Stomach (tissue), 9 donors: ENCODE data around the gene FAM229B. TPM values are rescaled to one million over a fixed set of nuclear protein-coding genes. Genes with fewer than 3 reads are reported as not detected.
"Not testable (repeated sequence)": the region's sequence is repeated elsewhere in the genome, so short reads cannot be mapped to it uniquely, and the experiment has no call there.

Experiments
- DNase-seq, 2 donors: peaks; one replicate each; pipeline versions ENCODE4 v3.0.0 to v3.0.0-alpha.2; 2013 to 2019
- H3K27ac ChIP-seq, 5 donors: fragments of 200-600 bp in 4 of 5; sonication (generic) in 4 of 5; one replicate each; pipeline ENCODE4 v1.5.1; 2013 to 2019; ENCODE audit warnings: mild to moderate bottlenecking in 1 of 5, moderate library complexity in 1 of 5
- H3K27me3 ChIP-seq, 3 donors: fragments of 200-600 bp; sonication (generic); one replicate each; pipeline ENCODE4 v1.5.1; 2017 to 2019; ENCODE audit warnings: mixed run types in 1 of 3
- H3K36me3 ChIP-seq, 4 donors: fragments of 200-600 bp; sonication (generic); 1 replicate in 3 of 4; 2 replicates in 1 of 4; pipeline ENCODE4 v1.5.1; 2016 to 2019
- H3K4me1 ChIP-seq, 4 donors: fragments of 200-600 bp; sonication (generic); one replicate each; pipeline ENCODE4 v1.5.1; 2016 to 2019
- H3K4me3 ChIP-seq, 4 donors: fragments of 200-600 bp; sonication (generic) in 3 of 4; one replicate each; pipeline ENCODE4 v1.5.1; 2016 to 2019; ENCODE audit warnings: mild to moderate bottlenecking in 1 of 4
- H3K9me3 ChIP-seq, 4 donors: fragments of 200-600 bp; sonication (generic); one replicate each; pipeline ENCODE4 v1.5.1; 2016 to 2019
- EP300 ChIP-seq: sonication (generic); formaldehyde crosslinking; IDR thresholded peaks from one replicate; pipeline ENCODE4 v1.6.1; 2017; ENCODE audit warnings: antibody characterized with exemption
- POLR2A ChIP-seq, 4 donors: fragments of 450-650 bp; IDR thresholded peaks; one replicate each; pipeline ENCODE4 v1.6.1; 2016; ENCODE audit warnings: antibody characterized with exemption in 4 of 4, control low read depth in 2 of 4, mild to moderate bottlenecking in 1 of 4, moderate library complexity in 1 of 4
- POLR2AphosphoS5 ChIP-seq, 3 donors: sonication (generic); formaldehyde crosslinking; IDR thresholded peaks; one replicate each; pipeline ENCODE4 v1.6.1; 2016; ENCODE audit warnings: antibody characterized with exemption in 3 of 3
- WGBS, 5 donors: extraction: QIAGEN DNeasy Blood & Tissue Kit in 3 of 5; methylation state at CpG; one replicate each; pipeline versions ENCODE4 v1.1.5 to v1.1.7; 2013 to 2018; 5-methylcytosine and 5-hydroxymethylcytosine counted together
- intact Hi-C: fragments of 100-400 bp; cut with DNase I; formaldehyde crosslinking; loops from one replicate; pipeline ENCODE4 v1.15.1; 2023; ENCODE audit warnings: low total_unique reads
- polyA plus RNA-seq, 3 donors: library from polyadenylated mRNA; stranded (reverse); fragments of 200-250 nt; gene quantifications; one replicate each; pipeline ENCODE4 v1.2.3, GENCODE V29; 2013
- total RNA-seq, 5 donors: library from RNA; depleted of rRNA; stranded (reverse); fragments of >200 nt; gene quantifications; one replicate each; pipeline versions ENCODE4 v1.1.0 to v1.2.3, GENCODE V29; 2014 to 2016
- TF ChIP-seq, protein P1 (sequence below), 7 experiments: fragments of 450-650 bp in 4 of 7; fragments of 200-600 bp in 3 of 7; sonication (generic) in 3 of 7; IDR thresholded peaks; one replicate each; pipeline ENCODE4 v1.5.1; 2016 to 2019; ENCODE audit warnings: antibody characterized with exemption in 7 of 7, control low read depth in 2 of 7, mild to moderate bottlenecking in 1 of 7
- donor health status: healthy with polysubstance abuse.
- donor health status: Bipolar disorder and iron deficiency.
- donor health status: healthy.

The FAM229B gene
- total and polyA plus RNA-seq, 8 donors, result 8.1 to 32.4 (median 14.7) TPM; not detected in 1

DNA sequence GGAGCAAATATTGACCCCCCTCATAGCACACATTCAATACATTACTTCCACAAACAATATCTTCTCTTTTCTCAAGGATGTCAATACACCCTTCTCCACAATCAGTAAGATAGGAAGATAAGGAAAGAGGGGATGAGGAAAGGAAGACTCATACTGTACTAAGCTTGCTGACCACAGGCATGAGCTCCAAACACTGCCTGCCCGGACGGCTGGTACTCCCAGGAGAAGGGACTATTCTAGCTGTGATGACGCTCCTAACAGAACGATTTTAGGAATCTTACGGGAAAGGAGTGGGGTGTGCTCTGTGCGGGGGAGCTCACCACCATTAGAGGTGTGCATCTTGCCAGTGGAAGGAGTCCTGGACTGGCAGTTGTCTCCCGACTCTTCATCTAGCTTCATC is 37.4 kb upstream of the FAM229B start:
- Histone ChIP-seq H3K4me1 (peaks cover 0 to 10% (median 5%) of the 10 kb centered on the region in 4 donors), H3K27ac (no peak overlapping the region), H3K36me3 (no peaks in the 10 kb centered on the region), H3K9me3 (no peaks in the 10 kb centered on the region), H3K4me3 (no peak overlapping the region), H3K27me3 (no peaks in the 10 kb centered on the region)
- intact Hi-C loops, result no loop called here
- 85 to 93% (median 90%) methylated on average over 7 of the region's 7 CpGs for WGBS, 5 donors
- DNase-seq, result no peak
- no peak for TF ChIP-seq POLR2A (IDR thresholded peaks at IDR 0.05)
- TF ChIP-seq POLR2AphosphoS5 (IDR thresholded peaks at IDR 0.05), result no peak
- TF ChIP-seq, protein P1, sequence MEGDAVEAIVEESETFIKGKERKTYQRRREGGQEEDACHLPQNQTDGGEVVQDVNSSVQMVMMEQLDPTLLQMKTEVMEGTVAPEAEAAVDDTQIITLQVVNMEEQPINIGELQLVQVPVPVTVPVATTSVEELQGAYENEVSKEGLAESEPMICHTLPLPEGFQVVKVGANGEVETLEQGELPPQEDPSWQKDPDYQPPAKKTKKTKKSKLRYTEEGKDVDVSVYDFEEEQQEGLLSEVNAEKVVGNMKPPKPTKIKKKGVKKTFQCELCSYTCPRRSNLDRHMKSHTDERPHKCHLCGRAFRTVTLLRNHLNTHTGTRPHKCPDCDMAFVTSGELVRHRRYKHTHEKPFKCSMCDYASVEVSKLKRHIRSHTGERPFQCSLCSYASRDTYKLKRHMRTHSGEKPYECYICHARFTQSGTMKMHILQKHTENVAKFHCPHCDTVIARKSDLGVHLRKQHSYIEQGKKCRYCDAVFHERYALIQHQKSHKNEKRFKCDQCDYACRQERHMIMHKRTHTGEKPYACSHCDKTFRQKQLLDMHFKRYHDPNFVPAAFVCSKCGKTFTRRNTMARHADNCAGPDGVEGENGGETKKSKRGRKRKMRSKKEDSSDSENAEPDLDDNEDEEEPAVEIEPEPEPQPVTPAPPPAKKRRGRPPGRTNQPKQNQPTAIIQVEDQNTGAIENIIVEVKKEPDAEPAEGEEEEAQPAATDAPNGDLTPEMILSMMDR (IDR thresholded peaks at IDR 0.05), result no peak
- TF ChIP-seq EP300, result no peak

DNA sequence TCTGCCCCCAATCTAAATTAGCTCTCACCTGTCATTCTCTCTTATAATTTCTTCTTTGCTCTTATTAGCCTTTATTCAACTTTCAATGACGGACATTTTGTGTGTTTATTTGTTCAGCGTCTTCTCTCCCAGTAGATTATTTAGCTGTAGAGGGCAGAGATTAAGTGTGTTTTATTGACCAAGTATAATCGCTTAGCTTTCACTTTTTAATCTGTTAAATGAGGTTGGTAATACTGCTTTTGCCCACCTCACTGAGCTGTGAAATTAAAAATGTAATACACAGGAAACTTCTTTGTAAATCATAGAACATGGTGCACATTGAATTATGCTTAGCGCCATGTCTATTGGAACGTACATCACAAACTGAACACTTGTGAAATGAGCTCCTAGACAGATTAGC is 37.0 kb upstream of the FAM229B start:
- no peak overlapping the region for H3K27ac ChIP-seq
- H3K4me1 ChIP-seq, result peaks cover 0 to 10% (median 5%) of the 10 kb centered on the region in 4 donors
- H3K9me3 ChIP-seq, result no peaks in the 10 kb centered on the region
- TF ChIP-seq POLR2A (IDR thresholded peaks at IDR 0.05) (no peak), POLR2AphosphoS5 (IDR thresholded peaks at IDR 0.05) (no peak), EP300 (no peak)
- TF ChIP-seq, protein P1 (IDR thresholded peaks at IDR 0.05), result no peak
- intact Hi-C loops, result no loop called here
- 71 to 83% (median 75%) methylated on average over 5 of the region's 5 CpGs for WGBS, 5 donors
- no peaks in the 10 kb centered on the region for H3K36me3 ChIP-seq
- no peak for DNase-seq
- H3K27me3 ChIP-seq, result no peaks in the 10 kb centered on the region
- no peak overlapping the region for H3K4me3 ChIP-seq

DNA sequence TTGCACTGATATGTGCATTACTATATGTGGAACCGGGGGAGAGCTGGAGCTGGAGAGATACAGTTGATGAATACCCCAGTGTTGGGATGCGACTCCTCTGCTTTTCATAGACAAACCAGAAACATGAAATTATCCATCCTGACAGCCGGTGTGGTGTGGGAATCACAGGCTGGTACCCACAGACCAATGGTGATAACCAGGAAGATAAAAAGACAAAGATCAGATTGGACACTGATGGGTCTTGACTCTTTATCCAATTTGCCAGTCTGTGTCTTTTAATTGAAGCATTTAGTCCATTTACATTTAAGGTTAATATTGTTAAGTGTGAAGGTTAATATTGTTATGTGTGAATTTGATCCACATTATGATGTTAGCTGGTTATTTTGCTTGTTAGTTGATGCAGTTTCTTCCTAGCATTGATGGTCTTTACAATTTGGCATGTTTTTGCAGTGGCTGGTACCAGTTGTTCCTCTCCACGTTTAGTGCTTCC is 36.1 kb upstream of the FAM229B start:
- 88 to 96% (median 92%) methylated on average over 4 of the region's 4 CpGs for WGBS, 5 donors
- H3K27me3 ChIP-seq, intact Hi-C loops, H3K4me3 ChIP-seq, H3K9me3 ChIP-seq, DNase-seq, H3K36me3 ChIP-seq, H3K4me1 ChIP-seq, H3K27ac ChIP-seq: not testable (repeated sequence)

DNA sequence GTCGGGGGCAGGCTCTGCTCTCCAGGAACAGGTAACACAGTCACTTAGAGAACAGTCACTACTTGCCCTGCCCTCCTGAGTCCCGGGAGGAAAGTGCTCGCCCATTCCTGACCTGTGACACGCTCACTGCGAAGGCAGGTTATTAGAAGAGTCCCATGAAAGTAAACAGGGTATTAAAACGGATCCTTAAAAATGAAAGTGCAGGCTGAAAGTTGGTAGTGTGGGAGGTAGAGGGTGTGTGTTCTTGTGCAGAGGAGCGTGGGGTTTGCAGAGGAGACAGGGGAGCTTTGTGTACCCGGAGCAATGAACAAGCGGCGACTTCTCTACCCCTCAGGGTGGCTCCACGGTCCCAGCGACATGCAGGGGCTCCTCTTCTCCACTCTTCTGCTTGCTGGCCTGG is 33.4 kb upstream of the FAM229B start, which contains the start of gene CCN6:
Gene CCN6 (plus strand): TSS at position 104 of the 400 bp plus-strand sequence. CDS start 254 bp downstream, at position 358.
- peak within 1 kb of the TSS in 2 of 5 donors; percentile 7 to 8 for H3K27ac ChIP-seq
- TF ChIP-seq EP300 (no peak), POLR2A (IDR thresholded peaks at IDR 0.05) (no peak), POLR2AphosphoS5 (IDR thresholded peaks at IDR 0.05) (no peak)
- TF ChIP-seq, protein P1 (IDR thresholded peaks at IDR 0.05), result no peak
- H3K9me3 ChIP-seq, result no peaks in the 10 kb centered on the region
- H3K36me3 ChIP-seq, result no peaks in the 10 kb centered on the region
- WGBS, 5 donors, result 58 to 71% (median 63%) methylated on average over 12 of the region's 12 CpGs
- H3K27me3 ChIP-seq, result no peaks in the 10 kb centered on the region
- intact Hi-C loops, result no loop called here
- DNase-seq, result peak in 1 of 2 donors; percentile 38
- H3K4me3 ChIP-seq, result no peak within 1 kb of the TSS
- H3K4me1 ChIP-seq, result peaks cover 0 to 10% (median 5%) of the 10 kb centered on the region in 4 donors

DNA sequence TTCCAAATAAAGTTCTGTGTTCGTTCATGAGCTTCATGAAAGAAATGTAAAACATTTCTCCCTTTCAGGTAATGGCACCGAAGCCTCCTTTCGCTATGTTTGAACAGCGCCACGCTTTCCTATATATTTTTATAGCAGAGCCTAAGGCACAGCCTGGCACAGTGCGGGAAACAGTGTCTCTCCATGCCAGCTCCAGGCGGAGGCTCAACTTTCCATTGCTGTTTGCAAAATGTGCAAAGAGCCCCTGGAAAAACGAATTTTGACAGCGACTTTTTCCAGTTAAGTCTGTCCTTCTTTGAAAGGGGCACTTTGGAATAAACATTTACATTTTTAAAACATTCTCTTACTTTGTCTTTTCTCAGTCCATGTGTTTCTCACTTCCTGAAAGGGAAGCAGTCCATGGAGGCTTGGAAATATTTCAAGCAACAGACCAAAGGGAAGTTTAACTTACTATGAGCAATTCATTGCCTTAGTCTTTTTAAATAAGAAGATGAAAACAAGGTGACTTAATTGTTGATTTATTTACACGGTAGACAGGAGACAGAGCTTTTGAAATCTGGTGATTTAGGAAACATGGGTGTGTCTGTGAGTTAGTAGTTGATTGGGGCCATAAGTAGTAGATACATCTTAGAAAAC is 32.7 kb upstream of the FAM229B start:
- H3K9me3 ChIP-seq, result no peaks in the 10 kb centered on the region
- H3K27ac ChIP-seq, result peak overlapping the region in 2 of 5 donors; percentile 7 to 8
- H3K4me3 ChIP-seq, result no peak overlapping the region
- no peak for DNase-seq
- no peaks in the 10 kb centered on the region for H3K36me3 ChIP-seq
- no peaks in the 10 kb centered on the region for H3K27me3 ChIP-seq
- TF ChIP-seq, protein P1 (IDR thresholded peaks at IDR 0.05), result no peak
- TF ChIP-seq EP300 (no peak), POLR2AphosphoS5 (IDR thresholded peaks at IDR 0.05) (no peak), POLR2A (IDR thresholded peaks at IDR 0.05) (no peak)
- 64 to 82% (median 74%) methylated on average over 10 of the region's 10 CpGs for WGBS, 5 donors
- intact Hi-C loops, result no loop called here
- peaks cover 0 to 10% (median 5%) of the 10 kb centered on the region in 4 donors for H3K4me1 ChIP-seq
